GM23248 (cell line): ENCODE data around the gene CSNK1G1.

Experiments
- EZH2 ChIP-seq: fragments of 200-600 bp; sonication (generic); IDR thresholded peaks from 2 replicates; pipeline ENCODE4 v1.6.1; 2018; ENCODE audit warnings: antibody characterized with exemption, mild to moderate bottlenecking; ENCODE audit not compliant: insufficient read depth, poor library complexity, severe bottlenecking
- EZH2phosphoT487 ChIP-seq: fragments of 200-600 bp; sonication (generic); IDR thresholded peaks from 2 replicates; pipeline ENCODE4 v1.6.1; 2018; ENCODE audit warnings: antibody characterized with exemption, moderate library complexity, mild to moderate bottlenecking, low read depth; ENCODE audit not compliant: insufficient read depth

DNA sequence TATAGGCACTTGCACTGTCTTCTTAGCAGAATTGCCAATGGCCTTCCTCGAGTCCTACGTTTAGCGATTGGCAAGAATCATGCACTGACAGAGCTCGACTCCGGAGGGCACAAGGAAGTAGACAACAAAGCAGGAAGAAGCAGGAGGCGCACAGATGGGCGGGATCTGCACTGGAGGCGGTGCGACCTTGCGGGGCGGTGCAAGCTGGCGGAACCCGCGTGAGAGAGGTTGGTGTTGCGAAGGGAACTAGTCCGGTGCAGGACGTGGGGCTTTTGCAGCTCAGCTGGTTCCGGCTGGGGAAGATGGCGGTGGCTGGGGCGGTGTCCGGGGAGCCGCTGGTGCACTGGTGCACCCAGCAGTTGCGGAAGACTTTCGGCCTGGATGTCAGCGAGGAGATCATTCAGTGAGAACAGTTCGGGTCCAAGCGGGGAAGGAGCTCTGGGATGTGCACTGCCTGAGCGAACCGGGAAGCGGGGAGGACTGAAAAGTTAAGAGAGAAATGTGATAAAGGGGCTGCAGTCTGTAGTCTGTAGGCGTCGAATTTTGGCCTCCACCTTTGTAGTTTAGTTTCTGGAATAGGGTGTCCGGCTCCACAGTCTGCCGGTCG lies 31.7 kb upstream of the CSNK1G1 start, which contains the start of gene TRIP4:
- no peak for TF ChIP-seq EZH2phosphoT487
- TF ChIP-seq EZH2 = no peak
